Loucy (cell line): Measurements from ENCODE around the gene AIFM2.

Experiments used
- H2AFZ ChIP-seq: fragments of 200-600 bp; sonication (generic); 2 replicates; pipeline ENCODE4 v1.6.0; 2016; ENCODE audit warnings: antibody characterized with exemption, mild to moderate bottlenecking, low read length, moderate library complexity
- H3F3A ChIP-seq: fragments of 200-600 bp; 2 replicates; pipeline ENCODE4 v1.6.0; 2016; ENCODE audit warnings: antibody characterized with exemption, low read depth, mild to moderate bottlenecking
- H3K27me3 ChIP-seq: fragments of 200-600 bp; sonication (generic); 2 replicates; pipeline ENCODE4 v1.6.1; 2014; ENCODE audit warnings: low read length, mild to moderate bottlenecking; ENCODE audit not compliant: insufficient read depth, poor library complexity, severe bottlenecking
- H3K36me3 ChIP-seq: fragments of 200-600 bp; sonication (generic); 2 replicates; pipeline ENCODE4 v1.6.1; 2016; ENCODE audit warnings: low read length; ENCODE audit not compliant: insufficient read depth
- H3K4me1 ChIP-seq: fragments of 200-600 bp; sonication (generic); 2 replicates; pipeline ENCODE4 v1.5.1; 2014; ENCODE audit warnings: low read length, mild to moderate bottlenecking; ENCODE audit not compliant: insufficient read depth, poor library complexity, severe bottlenecking
- H3K4me2 ChIP-seq: fragments of 200-600 bp; sonication (generic); 2 replicates; pipeline ENCODE4 v1.6.0; 2014; ENCODE audit warnings: antibody characterized with exemption, low read length, low read depth, mild to moderate bottlenecking; ENCODE audit not compliant: poor library complexity, severe bottlenecking
- H3K4me3 ChIP-seq: fragments of 200-600 bp; sonication (generic); 2 replicates; pipeline ENCODE4 v1.5.1; 2014; ENCODE audit warnings: low read length, mild to moderate bottlenecking, mixed read lengths; ENCODE audit not compliant: poor library complexity, severe bottlenecking
- H3K79me2 ChIP-seq: fragments of 200-600 bp; sonication (generic); 2 replicates; pipeline ENCODE4 v1.6.1; 2014; ENCODE audit warnings: low read length; ENCODE audit not compliant: insufficient read depth
- H3K9ac ChIP-seq: fragments of 200-600 bp; sonication (generic); 2 replicates; pipeline ENCODE4 v1.6.0; 2014; ENCODE audit warnings: mild to moderate bottlenecking, low read depth, low read length, moderate library complexity; ENCODE audit not compliant: poor library complexity, severe bottlenecking
- H3K9me2 ChIP-seq: fragments of 200-600 bp; sonication (generic); replicated peaks from 2 replicates; pipeline ENCODE4 v1.6.1; 2016; ENCODE audit warnings: low read depth, low read length, mixed read lengths
- H3K9me3 ChIP-seq: fragments of 200-600 bp; sonication (generic); 2 replicates; pipeline ENCODE4 v1.6.1; 2014; ENCODE audit warnings: mild to moderate bottlenecking, antibody characterized with exemption, low read length, low read depth; ENCODE audit not compliant: insufficient read depth
- H4K20me1 ChIP-seq: fragments of 200-600 bp; sonication (generic); 2 replicates; pipeline ENCODE4 v1.6.0; 2014; ENCODE audit warnings: antibody characterized with exemption, low read length, mild to moderate bottlenecking; ENCODE audit not compliant: insufficient read depth, poor library complexity, severe bottlenecking
- CTCF ChIP-seq: fragments of 200-600 bp; sonication (generic); conservative IDR thresholded peaks from 2 replicates; pipeline ENCODE4 v1.5.1; 2014; ENCODE audit warnings: mild to moderate bottlenecking, antibody characterized with exemption, low read length
- EZH2phosphoT487 ChIP-seq: fragments of 200-600 bp; IDR thresholded peaks from 2 replicates; pipeline ENCODE4 v1.6.1; 2018; ENCODE audit warnings: antibody characterized with exemption, mild to moderate bottlenecking, moderate library complexity, borderline replicate concordance

Gene AIFM2

GRCh38 chr10:70145166-70145665 lies 12.6 kb upstream of the AIFM2 start:
- H3K9me2 ChIP-seq: no peaks in the 10 kb centered on the region
- peak overlapping the region; percentile 74 for H3K9ac ChIP-seq
- 0 out of 2 replicates have a peak overlapping the region, but pooled peaks have one; percentile 29 for H2AFZ ChIP-seq
- peaks cover 14% of the 10 kb centered on the region for H4K20me1 ChIP-seq
- H3K27me3 ChIP-seq: no peaks in the 10 kb centered on the region
- peaks cover 17% of the 10 kb centered on the region for H3K4me1 ChIP-seq
- no peaks in the 10 kb centered on the region for H3K9me3 ChIP-seq
- 0 out of 2 replicates have a peak, but pooled peaks cover 6% of the 10 kb centered on the region for H3F3A ChIP-seq
- H3K4me3 ChIP-seq: peak overlapping the region; percentile 83
- no peak for TF ChIP-seq EZH2phosphoT487
- TF ChIP-seq CTCF: no peak
- peak overlapping the region; percentile 90 for H3K4me2 ChIP-seq
- H3K79me2 ChIP-seq: peaks cover 12% of the 10 kb centered on the region; the same call in 1 of the 2 replicates
- peaks cover 12% of the 10 kb centered on the region for H3K36me3 ChIP-seq

GRCh38 chr10:70144372-70145110 lies 11.9 kb upstream of the AIFM2 start:
- H3K27me3 ChIP-seq: no peaks in the 10 kb centered on the region
- H3K79me2 ChIP-seq: peaks cover 12% of the 10 kb centered on the region; the same call in 1 of the 2 replicates
- no peaks in the 10 kb centered on the region for H3K9me3 ChIP-seq
- no peaks in the 10 kb centered on the region for H3K9me2 ChIP-seq
- H3K4me3 ChIP-seq: peak overlapping the region; percentile 83
- TF ChIP-seq EZH2phosphoT487 (no peak), CTCF (no peak)
- no peak overlapping the region for H2AFZ ChIP-seq
- H3K9ac ChIP-seq: peak overlapping the region; percentile 74
- peaks cover 8% of the 10 kb centered on the region for H4K20me1 ChIP-seq
- H3K36me3 ChIP-seq: peaks cover 5% of the 10 kb centered on the region; the same call in 1 of the 2 replicates
- H3K4me2 ChIP-seq: peak overlapping the region; percentile 90
- H3K4me1 ChIP-seq: peaks cover 17% of the 10 kb centered on the region
- H3F3A ChIP-seq: 0 out of 2 replicates have a peak, but pooled peaks cover 6% of the 10 kb centered on the region

DNA sequence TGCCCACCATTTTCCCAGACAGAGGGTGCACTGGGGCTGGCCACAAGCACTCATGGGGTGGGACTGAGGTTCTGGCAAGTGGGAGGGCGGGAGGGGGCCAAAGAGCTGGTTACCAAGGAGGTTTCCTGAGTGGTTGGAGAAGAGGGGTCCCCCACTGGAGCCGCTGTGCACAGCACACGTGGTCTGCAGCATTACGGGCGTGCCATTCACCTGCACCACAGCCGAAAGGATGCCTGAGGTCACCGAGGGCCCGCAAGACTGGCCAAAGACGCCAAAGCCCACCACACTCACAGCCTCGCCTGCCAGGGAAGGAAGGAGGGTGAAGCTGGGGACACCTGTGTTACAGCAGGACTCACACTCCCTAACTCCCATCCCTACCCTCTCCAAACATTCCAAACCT lies 9.9 kb upstream of the AIFM2 start:
- no peaks in the 10 kb centered on the region for H3K27me3 ChIP-seq
- H3K9me3 ChIP-seq: no peaks in the 10 kb centered on the region
- H3K4me3 ChIP-seq: no peak overlapping the region
- H3K9ac ChIP-seq: no peak overlapping the region
- H3K36me3 ChIP-seq: no peaks in the 10 kb centered on the region
- H3K4me2 ChIP-seq: no peak overlapping the region
- H4K20me1 ChIP-seq: peaks cover 8% of the 10 kb centered on the region
- TF ChIP-seq CTCF (no peak), EZH2phosphoT487 (no peak)
- peaks cover 17% of the 10 kb centered on the region for H3K4me1 ChIP-seq
- no peaks in the 10 kb centered on the region for H3K9me2 ChIP-seq
- peaks cover 12% of the 10 kb centered on the region; the same call in 1 of the 2 replicates for H3K79me2 ChIP-seq
- H3F3A ChIP-seq: 0 out of 2 replicates have a peak, but pooled peaks cover 5% of the 10 kb centered on the region
- no peak overlapping the region for H2AFZ ChIP-seq
